ENCODE results near the gene TCOF1. TPM values are rescaled to one million over a fixed set of nuclear protein-coding genes. Genes with fewer than 3 reads are reported as not detected.

Gene TCOF1
- total and polyA plus RNA-seq, 12 donors: 12.6 to 30.3 (median 20.8) TPM

- WGBS, 4 donors: 81 to 90% (median 85%) methylated on average over 11 to 13 of the region's 13 CpGs
- no peak overlapping the region for H3K4me3 ChIP-seq
- TF ChIP-seq CTCF (IDR thresholded peaks at IDR 0.05): no peak
- no peak for TF ChIP-seq POLR2A (IDR thresholded peaks at IDR 0.05)
- no peaks in the 10 kb centered on the region for H3K4me1 ChIP-seq (replicated peaks in 1 of 2)
- no peak overlapping the region for H3K27ac ChIP-seq
- no peak for DNase-seq
- no peaks in the 10 kb centered on the region for H3K9me3 ChIP-seq (replicated peaks in 1 of 3)
- intact Hi-C loops (cut with DNase I): no loop called here
- H3K36me3 ChIP-seq (replicated peaks in 1 of 2): peaks cover 0 to 81% of the 10 kb centered on the region in 2 donors
- no peaks in the 10 kb centered on the region for H3K27me3 ChIP-seq
Observed at GRCh38 chr5:150394912-150395687, 37.6 kb downstream of the TCOF1 start.

GRCh38 chr5:150395688-150395975 lies 38.1 kb downstream of the TCOF1 start:
- peaks cover 0 to 81% of the 10 kb centered on the region in 2 donors for H3K36me3 ChIP-seq (replicated peaks in 1 of 2)
- WGBS, 4 donors: 92 to 95% (median 93%) methylated on average over 2 of the region's 2 CpGs
- no peak overlapping the region for H3K4me3 ChIP-seq

GRCh38 chr5:150396267-150396666 lies 38.8 kb downstream of the TCOF1 start:
- WGBS, 4 donors: 91 to 94% (median 93%) methylated on average over 6 to 7 of the region's 7 CpGs
- H3K36me3 ChIP-seq (replicated peaks in 1 of 2): peaks cover 0 to 79% of the 10 kb centered on the region in 2 donors
- no peaks in the 10 kb centered on the region for H3K27me3 ChIP-seq
- TF ChIP-seq POLR2A (IDR thresholded peaks at IDR 0.05) (no peak), CTCF (IDR thresholded peaks at IDR 0.05) (no peak)
- no peaks in the 10 kb centered on the region for H3K9me3 ChIP-seq (replicated peaks in 1 of 3)
- intact Hi-C loops (cut with DNase I): no loop called here
- DNase-seq: no peak
- no peaks in the 10 kb centered on the region for H3K4me1 ChIP-seq (replicated peaks in 1 of 2)
- H3K4me3 ChIP-seq: no peak overlapping the region
- no peak overlapping the region for H3K27ac ChIP-seq

More at GRCh38 chr5:150395688-150395975, 38.1 kb downstream of the TCOF1 start:
- intact Hi-C loops (cut with DNase I): no loop called here
- no peak for DNase-seq
- TF ChIP-seq POLR2A (IDR thresholded peaks at IDR 0.05): no peak
- no peak for TF ChIP-seq CTCF (IDR thresholded peaks at IDR 0.05)
- no peaks in the 10 kb centered on the region for H3K9me3 ChIP-seq (replicated peaks in 1 of 3)
- H3K27ac ChIP-seq: no peak overlapping the region
- no peaks in the 10 kb centered on the region for H3K4me1 ChIP-seq (replicated peaks in 1 of 2)
- H3K27me3 ChIP-seq: no peaks in the 10 kb centered on the region

GRCh38 chr5:150397146-150397781 lies 39.8 kb downstream of the TCOF1 start:
- DNase-seq: no peak
- Histone ChIP-seq H3K27ac (no peak overlapping the region), H3K4me1 (replicated peaks in 1 of 2) (no peaks in the 10 kb centered on the region), H3K36me3 (replicated peaks in 1 of 2) (peaks cover 0 to 79% of the 10 kb centered on the region in 2 donors), H3K4me3 (no peak overlapping the region), H3K9me3 (replicated peaks in 1 of 3) (no peaks in the 10 kb centered on the region), H3K27me3 (no peaks in the 10 kb centered on the region)
- 90 to 98% (median 95%) methylated on average over 14 of the region's 14 CpGs for WGBS, 4 donors
- TF ChIP-seq POLR2A (IDR thresholded peaks at IDR 0.05): no peak
- intact Hi-C loops (cut with DNase I): no loop called here
